GM21360 (cell line): ENCODE data around the gene TMEM53.

Experiments
- ATAC-seq: cut with Tn5 transposase; IDR thresholded peaks from one replicate; pipeline ENCODE4 v1.9.1; 2021; ENCODE audit warnings: mild to moderate bottlenecking, moderate library complexity; ENCODE audit not compliant: unreplicated experiment

TMEM53 gene

DNA sequence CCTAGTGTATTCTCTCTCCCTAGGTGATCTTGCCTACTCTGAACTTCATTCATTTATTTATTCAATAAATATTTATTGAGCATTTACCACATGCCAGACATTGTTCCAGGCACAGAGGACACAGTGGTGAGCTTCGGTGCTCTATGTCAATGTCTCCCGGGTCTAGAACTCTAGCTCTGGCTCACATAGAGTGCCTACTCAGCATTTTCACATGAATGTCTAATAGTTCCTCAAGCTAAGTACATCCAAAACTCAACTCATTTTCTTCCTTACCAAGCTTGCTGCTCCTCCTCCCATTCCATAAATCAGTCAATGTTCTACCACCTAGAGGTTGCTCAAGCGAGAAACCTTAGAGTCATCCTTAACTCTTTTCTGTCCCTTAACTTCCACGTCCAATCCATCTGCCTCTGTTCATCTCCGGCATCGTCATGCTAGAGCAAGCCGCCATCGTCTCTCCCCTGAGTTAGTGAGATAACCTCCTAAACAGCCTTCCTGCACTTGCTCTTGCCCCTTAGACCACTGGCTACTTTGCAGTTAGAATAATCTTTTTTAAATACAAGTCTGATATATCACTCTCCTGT, 67.5 kb downstream of the TMEM53 start:
- ATAC-seq = no peak

DNA sequence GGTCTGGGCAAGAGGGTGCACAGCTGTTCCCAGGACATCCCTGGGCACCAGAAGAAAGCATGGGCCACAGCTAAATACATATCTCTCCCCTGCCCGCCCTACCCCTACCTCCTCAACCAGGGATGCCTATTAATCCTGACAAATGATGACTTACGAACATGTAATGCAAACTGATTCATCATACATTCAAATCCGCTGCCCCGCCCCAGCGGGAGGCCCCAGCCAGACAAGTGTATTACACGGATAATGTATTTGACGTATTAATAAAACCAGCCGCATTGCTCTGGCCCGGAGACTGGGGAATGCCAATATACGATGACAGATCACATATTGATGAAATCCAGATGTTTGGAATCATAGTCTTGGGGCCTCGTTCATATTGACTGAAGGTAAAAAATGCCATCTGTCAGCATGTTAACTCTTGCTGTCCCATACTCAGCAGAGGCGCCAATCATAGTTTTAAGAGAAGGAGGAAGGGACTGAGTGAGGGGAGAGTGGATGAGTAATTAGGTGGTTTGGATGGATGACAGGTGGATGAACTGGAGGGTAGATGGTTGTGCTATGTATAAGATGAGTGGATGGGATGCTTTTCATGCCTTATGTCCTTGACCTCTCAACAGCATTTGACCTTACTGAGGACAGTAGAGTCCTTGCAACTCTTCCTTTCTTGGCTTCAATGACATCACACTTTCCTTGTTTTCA, 68.2 kb downstream of the TMEM53 start:
- no peak for ATAC-seq

DNA sequence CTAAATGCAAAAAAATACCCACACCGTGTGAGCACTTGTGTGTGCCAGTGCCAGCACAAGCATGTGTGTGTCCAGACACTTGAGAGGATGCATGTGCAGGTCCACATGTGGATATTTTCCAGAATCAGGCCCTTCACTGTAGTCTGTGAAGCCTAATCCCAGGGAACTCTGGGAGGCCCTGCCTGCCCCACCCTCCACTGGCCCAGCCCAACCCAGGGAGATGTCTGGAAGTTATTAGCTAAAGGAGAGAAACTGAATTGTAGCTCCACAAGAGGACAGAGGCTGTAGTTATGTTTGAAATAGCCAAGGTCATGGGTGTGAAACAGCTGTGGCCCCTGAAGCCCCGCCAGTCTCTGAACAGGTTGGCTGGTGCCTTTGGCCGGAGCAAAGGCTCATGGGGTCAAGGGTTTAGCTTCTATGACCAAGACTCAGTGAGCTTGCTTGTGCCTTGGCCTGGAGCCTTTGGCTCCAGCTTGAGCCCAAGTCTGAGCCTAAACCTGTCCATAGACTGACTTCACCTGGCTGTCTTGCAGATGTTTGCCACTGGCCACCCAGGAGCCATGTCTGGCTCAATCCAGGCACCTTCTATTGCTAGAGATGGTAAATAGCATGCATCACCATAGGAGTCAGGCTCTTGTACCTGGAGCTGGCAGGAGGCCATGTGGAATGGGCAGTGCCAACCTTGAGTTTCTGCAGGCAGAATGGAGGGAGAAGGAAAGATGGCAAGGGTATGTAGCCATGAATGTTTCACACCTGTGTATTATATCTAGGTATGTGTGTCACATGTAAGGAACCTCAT, 69.9 kb downstream of the TMEM53 start:
- no peak for ATAC-seq

DNA sequence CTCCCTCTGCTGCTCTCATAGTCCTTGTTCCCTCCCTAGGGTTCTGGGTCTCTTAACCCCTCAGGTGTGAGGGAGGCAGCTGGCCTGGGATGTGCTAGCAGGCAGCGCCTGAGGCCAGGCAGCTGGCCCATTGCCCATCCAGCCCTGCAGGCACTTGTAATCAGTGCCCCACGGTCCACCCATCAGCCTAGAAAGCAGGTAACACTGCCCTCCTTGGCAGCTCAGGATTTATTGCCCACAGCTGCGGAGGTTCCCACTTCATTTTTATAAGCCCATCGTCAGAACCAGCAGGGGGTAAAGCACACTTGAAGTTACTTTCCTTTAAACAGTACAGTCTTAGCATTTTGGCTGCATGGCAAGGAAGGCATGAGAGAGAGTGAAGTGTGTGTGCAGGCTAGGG, 70.6 kb downstream of the TMEM53 start:
- no peak for ATAC-seq
